HepG2 (cell line): Measurements from ENCODE around the gene FAM83C. TPM values are rescaled to one million over a fixed set of nuclear protein-coding genes. Genes with fewer than 3 reads are reported as not detected.

Experiments
- ARID3A ChIP-seq: IDR thresholded peaks from 2 replicates; pipeline ENCODE4 v1.6.1; 2012; ENCODE audit warnings: low read depth, low read length, improper control_type of control experiment
- CCDC6 ChIP-seq: sonication (generic); formaldehyde crosslinking; IDR thresholded peaks from 2 replicates; pipeline ENCODE4 v1.8.1; 2022; ENCODE audit warnings: mild to moderate bottlenecking, missing genetic modification reagents, moderate library complexity
- E2F5 ChIP-seq: sonication (generic); formaldehyde crosslinking; conservative IDR thresholded peaks from 2 replicates; pipeline ENCODE4 v1.4.0; 2020; ENCODE audit warnings: missing genetic modification reagents
- HMG20B ChIP-seq: conservative IDR thresholded peaks from 2 replicates; pipeline ENCODE4 v1.6.1; 2016; ENCODE audit warnings: missing genetic modification reagents, missing compliant biosample characterization
- KLF11 ChIP-seq: IDR thresholded peaks from 2 replicates; pipeline ENCODE4 v1.6.1; 2016; ENCODE audit warnings: missing compliant biosample characterization
- KLF13 ChIP-seq: sonication (generic); formaldehyde crosslinking; IDR thresholded peaks from 2 replicates; pipeline ENCODE4 v1.4.0; 2020; ENCODE audit warnings: mild to moderate bottlenecking, missing genetic modification reagents
- KLF15 ChIP-seq: sonication (generic); formaldehyde crosslinking; IDR thresholded peaks from 2 replicates; pipeline ENCODE4 v1.8.1; 2023; ENCODE audit warnings: borderline replicate concordance, mild to moderate bottlenecking, inconsistent platforms, missing genetic modification reagents, mixed read lengths
- REST ChIP-seq, 2 experiments: IDR thresholded peaks; 2 replicates each; pipeline ENCODE4 v1.6.1; 2011 to 2012; ENCODE audit warnings: low read length in 2 of 2, borderline replicate concordance in 1 of 2, low read depth in 1 of 2, mild to moderate bottlenecking in 1 of 2, moderate library complexity in 1 of 2
- TRAFD1 ChIP-seq: sonication (generic); formaldehyde crosslinking; IDR thresholded peaks from 2 replicates; pipeline ENCODE4 v1.5.1; 2020; ENCODE audit warnings: missing genetic modification reagents, mild to moderate bottlenecking, borderline replicate concordance
- ZBTB20 ChIP-seq: sonication (generic); formaldehyde crosslinking; IDR thresholded peaks from 2 replicates; pipeline ENCODE4 v1.8.1; 2023; ENCODE audit warnings: missing genetic modification reagents, low read depth, mild to moderate bottlenecking, borderline replicate concordance
- ZMYM2 ChIP-seq: sonication (generic); formaldehyde crosslinking; IDR thresholded peaks from 2 replicates; pipeline ENCODE4 v1.8.0; 2022; ENCODE audit warnings: mild to moderate bottlenecking, missing genetic modification reagents
- ZNF468 ChIP-seq: sonication (generic); formaldehyde crosslinking; IDR thresholded peaks from 2 replicates; pipeline ENCODE4 v1.8.0; 2022; ENCODE audit warnings: mild to moderate bottlenecking, moderate library complexity, missing genetic modification reagents
- ZNF572 ChIP-seq: sonication (generic); formaldehyde crosslinking; IDR thresholded peaks from 2 replicates; pipeline ENCODE4 v1.5.1; 2020; ENCODE audit warnings: mild to moderate bottlenecking, missing genetic modification reagents
- polyA plus RNA-seq, 8 experiments: library from polyadenylated mRNA; depleted of rRNA in 3 of 8; stranded (reverse) in 7 of 8; unstranded in 1 of 8; fragments of >200 nt; fragmentation: Illumina TruSeq in 4 of 8; extraction: Trizol in 4 of 8; gene quantifications; 2 replicates each; pipeline versions ENCODE4 v1.2.1 to v1.2.3, GENCODE V29; 2011 to 2016; ENCODE audit warnings: low read depth in 4 of 8, missing spikeins in 1 of 8, mixed read lengths in 1 of 8; ENCODE audit not compliant: insufficient read depth in 1 of 8
- total RNA-seq, 5 experiments: library from RNA; depleted of rRNA; stranded (reverse); fragments of >200 nt; fragmentation: Illumina TruSeq; extraction: Trizol; gene quantifications; 2 replicates each; pipeline ENCODE4 v1.2.3, GENCODE V29; 2016; ENCODE audit warnings: low read depth in 1 of 5
- TF ChIP-seq, protein P1 (sequence below): sonication (generic); formaldehyde crosslinking; conservative IDR thresholded peaks from 2 replicates; pipeline ENCODE4 v1.8.0; 2022; ENCODE audit warnings: low read depth, missing genetic modification reagents
- TF ChIP-seq, protein P2 (sequence below): sonication (generic); formaldehyde crosslinking; IDR thresholded peaks from 2 replicates; pipeline ENCODE4 v1.5.0; 2020; ENCODE audit warnings: mild to moderate bottlenecking, missing genetic modification reagents

FAM83C gene
- total and polyA plus RNA-seq, 2 of the 13 experiments (the other 11 are each of a cell fraction or from before 2014, with no cell fraction given), result 0.04 TPM; not detected in 1

- TF ChIP-seq, protein P1, sequence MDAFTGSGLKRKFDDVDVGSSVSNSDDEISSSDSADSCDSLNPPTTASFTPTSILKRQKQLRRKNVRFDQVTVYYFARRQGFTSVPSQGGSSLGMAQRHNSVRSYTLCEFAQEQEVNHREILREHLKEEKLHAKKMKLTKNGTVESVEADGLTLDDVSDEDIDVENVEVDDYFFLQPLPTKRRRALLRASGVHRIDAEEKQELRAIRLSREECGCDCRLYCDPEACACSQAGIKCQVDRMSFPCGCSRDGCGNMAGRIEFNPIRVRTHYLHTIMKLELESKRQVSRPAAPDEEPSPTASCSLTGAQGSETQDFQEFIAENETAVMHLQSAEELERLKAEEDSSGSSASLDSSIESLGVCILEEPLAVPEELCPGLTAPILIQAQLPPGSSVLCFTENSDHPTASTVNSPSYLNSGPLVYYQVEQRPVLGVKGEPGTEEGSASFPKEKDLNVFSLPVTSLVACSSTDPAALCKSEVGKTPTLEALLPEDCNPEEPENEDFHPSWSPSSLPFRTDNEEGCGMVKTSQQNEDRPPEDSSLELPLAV, result peak; percentile 81; the same call in 1 of the 2 replicates
- TF ChIP-seq ARID3A, result peak; percentile 43
- TF ChIP-seq, protein P2, sequence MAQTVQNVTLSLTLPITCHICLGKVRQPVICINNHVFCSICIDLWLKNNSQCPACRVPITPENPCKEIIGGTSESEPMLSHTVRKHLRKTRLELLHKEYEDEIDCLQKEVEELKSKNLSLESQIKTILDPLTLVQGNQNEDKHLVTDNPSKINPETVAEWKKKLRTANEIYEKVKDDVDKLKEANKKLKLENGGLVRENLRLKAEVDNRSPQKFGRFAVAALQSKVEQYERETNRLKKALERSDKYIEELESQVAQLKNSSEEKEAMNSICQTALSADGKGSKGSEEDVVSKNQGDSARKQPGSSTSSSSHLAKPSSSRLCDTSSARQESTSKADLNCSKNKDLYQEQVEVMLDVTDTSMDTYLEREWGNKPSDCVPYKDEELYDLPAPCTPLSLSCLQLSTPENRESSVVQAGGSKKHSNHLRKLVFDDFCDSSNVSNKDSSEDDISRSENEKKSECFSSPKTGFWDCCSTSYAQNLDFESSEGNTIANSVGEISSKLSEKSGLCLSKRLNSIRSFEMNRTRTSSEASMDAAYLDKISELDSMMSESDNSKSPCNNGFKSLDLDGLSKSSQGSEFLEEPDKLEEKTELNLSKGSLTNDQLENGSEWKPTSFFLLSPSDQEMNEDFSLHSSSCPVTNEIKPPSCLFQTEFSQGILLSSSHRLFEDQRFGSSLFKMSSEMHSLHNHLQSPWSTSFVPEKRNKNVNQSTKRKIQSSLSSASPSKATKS (CRISPR knock-in tag), result no peak
- peak; percentile 80 for TF ChIP-seq KLF11 (CRISPR knock-in tag)
- TF ChIP-seq TRAFD1 (CRISPR knock-in tag), result no peak; the same call in 1 of the 2 replicates
- no peak; the same call in 1 of the 2 replicates for TF ChIP-seq KLF13 (CRISPR knock-in tag)
- peak; percentile 78 for TF ChIP-seq E2F5 (CRISPR knock-in tag)
- TF ChIP-seq HMG20B, result peak; percentile 25; the same call in 1 of the 2 replicates
- no peak for TF ChIP-seq KLF15
- no peak for TF ChIP-seq ZMYM2
- TF ChIP-seq CCDC6 (CRISPR knock-in tag), result no peak; the same call in none of the 2 replicates
- TF ChIP-seq ZNF572 (CRISPR knock-in tag), result peak; percentile 91; the same call in 1 of the 2 replicates
- peak in 1 of 2 experiments; percentile 76; a peak in 2 of 4 replicates for TF ChIP-seq REST (IDR thresholded peaks at IDR 0.05; ENCODE audit: borderline replicate concordance in 1 of 2, low read depth in 1 of 2, low read length in 2 of 2)
- TF ChIP-seq ZBTB20 (CRISPR knock-in tag), result peak; percentile 74; the same call in 1 of the 2 replicates
- TF ChIP-seq ZNF468, result 0 out of 2 replicates have a peak, but pooled peaks have one; percentile 19
These were observed 7.8 kb downstream of the FAM83C start, which contains the start of gene EIF6 (continued) for GRCh38 chr20:35284267-35284991.
